GM19467 (cell line): Measurements from ENCODE around the gene TMEM179.
"Not testable (repeated sequence)": the region's sequence is repeated elsewhere in the genome, so short reads cannot be mapped to it uniquely, and the experiment has no call there.

Source experiments
- ATAC-seq: cut with Tn5 transposase; IDR thresholded peaks from one replicate; pipeline ENCODE4 v1.9.1; 2021; ENCODE audit warnings: mild to moderate bottlenecking, moderate library complexity; ENCODE audit not compliant: unreplicated experiment

The TMEM179 gene

GRCh38 chr14:104638190-104638589 lies 33.6 kb upstream of the TMEM179 start:
- no peak for ATAC-seq

- ATAC-seq, result no peak
These were observed 33.0 kb upstream of the TMEM179 start for GRCh38 chr14:104637546-104638003.

- not testable (repeated sequence) for ATAC-seq
These were observed 32.4 kb upstream of the TMEM179 start for GRCh38 chr14:104636846-104637545.

- no peak for ATAC-seq
These were observed 31.6 kb upstream of the TMEM179 start for GRCh38 chr14:104636131-104636530.

- ATAC-seq, result no peak
These were observed 31.1 kb upstream of the TMEM179 start for GRCh38 chr14:104635717-104636116.

- no peak for ATAC-seq
These were observed 30.5 kb upstream of the TMEM179 start for GRCh38 chr14:104634886-104635570.

- ATAC-seq, result no peak
These were observed 29.7 kb upstream of the TMEM179 start for GRCh38 chr14:104634138-104634760.

GRCh38 chr14:104633276-104634137 lies 28.9 kb upstream of the TMEM179 start:
- no peak for ATAC-seq

- no peak for ATAC-seq
These were observed 28.2 kb upstream of the TMEM179 start for GRCh38 chr14:104632781-104633180.

- ATAC-seq, result no peak
These were observed 20.4 kb upstream of the TMEM179 start for GRCh38 chr14:104624939-104625338.

GRCh38 chr14:104614126-104614812 lies 9.7 kb upstream of the TMEM179 start:
- no peak for ATAC-seq

- ATAC-seq, result no peak
These were observed 7.3 kb upstream of the TMEM179 start for GRCh38 chr14:104611881-104612280.

- no peak for ATAC-seq
These were observed 6.3 kb upstream of the TMEM179 start for GRCh38 chr14:104610749-104611310.

GRCh38 chr14:104609666-104610065 lies 5.1 kb upstream of the TMEM179 start:
- no peak for ATAC-seq

GRCh38 chr14:104603711-104604401 lies 716 bp downstream of the TMEM179 start:
- no peak for ATAC-seq

GRCh38 chr14:104602933-104603325 lies 1.6 kb downstream of the TMEM179 start:
- ATAC-seq, result no peak

GRCh38 chr14:104602315-104602932 lies 2.1 kb downstream of the TMEM179 start:
- ATAC-seq, result no peak

- ATAC-seq, result no peak
These were observed 2.8 kb downstream of the TMEM179 start for GRCh38 chr14:104601786-104602185.

GRCh38 chr14:104600805-104601204 lies 3.8 kb downstream of the TMEM179 start:
- no peak for ATAC-seq
